Ishikawa (cell line): ENCODE measurements around the gene MICAL3.

Experiments used
- CEBPB ChIP-seq: IDR thresholded peaks from 2 replicates; pipeline ENCODE4 v1.6.1; 2012
- CREB1 ChIP-seq: IDR thresholded peaks from 2 replicates; pipeline ENCODE4 v1.6.1; 2012; ENCODE audit warnings: low read depth
- EGR1 ChIP-seq: IDR thresholded peaks from 2 replicates; pipeline ENCODE4 v1.6.1; 2012
- EP300 ChIP-seq: IDR thresholded peaks from 2 replicates; pipeline ENCODE4 v1.6.1; 2012; ENCODE audit warnings: borderline replicate concordance
- FOXM1 ChIP-seq: IDR thresholded peaks from 2 replicates; pipeline ENCODE4 v1.6.1; 2012; ENCODE audit warnings: low read depth, borderline replicate concordance
- NFIC ChIP-seq: IDR thresholded peaks from 2 replicates; pipeline ENCODE4 v1.6.1; 2012
- RAD21 ChIP-seq: IDR thresholded peaks from 2 replicates; pipeline ENCODE4 v1.6.1; 2012; ENCODE audit warnings: low read depth
- TAF1 ChIP-seq: IDR thresholded peaks from 2 replicates; pipeline ENCODE4 v1.6.1; 2012; ENCODE audit warnings: low read depth, mild to moderate bottlenecking
- TCF12 ChIP-seq: IDR thresholded peaks from 2 replicates; pipeline ENCODE4 v1.6.1; 2012; ENCODE audit warnings: low read depth
- TEAD4 ChIP-seq: IDR thresholded peaks from 2 replicates; pipeline ENCODE4 v1.6.1; 2012
- YY1 ChIP-seq: IDR thresholded peaks from 2 replicates; pipeline ENCODE4 v1.6.1; 2012; ENCODE audit warnings: low read depth
- ZBTB7A ChIP-seq: IDR thresholded peaks from 2 replicates; pipeline ENCODE4 v1.6.1; 2012; ENCODE audit warnings: low read depth
- TF ChIP-seq, protein P1 (sequence below): IDR thresholded peaks from 2 replicates; pipeline ENCODE4 v1.6.1; 2012
- TF ChIP-seq, protein P2 (sequence below): IDR thresholded peaks from 2 replicates; pipeline ENCODE4 v1.6.1; 2012; ENCODE audit warnings: low read depth, mild to moderate bottlenecking
- TF ChIP-seq, protein P3 (sequence below): IDR thresholded peaks from 2 replicates; pipeline ENCODE4 v1.6.1; 2012

The MICAL3 gene

DNA sequence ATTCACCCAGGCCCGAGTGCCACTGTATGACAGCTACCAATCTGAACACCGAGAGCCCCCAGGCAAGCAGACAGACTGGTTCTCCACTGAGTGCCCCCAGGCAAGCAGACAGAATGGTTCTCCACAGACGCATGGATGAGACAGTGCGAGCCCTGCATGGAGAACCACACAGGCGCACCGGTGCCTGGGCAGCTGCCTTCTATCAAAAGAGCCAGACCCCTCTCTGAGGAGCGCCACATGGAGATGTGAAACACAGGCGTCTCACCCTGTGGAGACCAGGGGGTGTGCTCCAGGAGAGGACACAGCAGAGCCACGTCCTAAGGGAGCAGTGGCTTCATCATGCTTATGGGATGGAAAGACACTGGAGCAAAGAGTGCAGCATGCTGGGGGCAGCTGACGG lies 155.6 kb downstream of the MICAL3 start:
- TF ChIP-seq TEAD4 (no peak), FOXM1 (no peak), CEBPB (no peak), TAF1 (no peak), CREB1 (no peak), ZBTB7A (no peak), TCF12 (no peak)
- TF ChIP-seq, protein P1, sequence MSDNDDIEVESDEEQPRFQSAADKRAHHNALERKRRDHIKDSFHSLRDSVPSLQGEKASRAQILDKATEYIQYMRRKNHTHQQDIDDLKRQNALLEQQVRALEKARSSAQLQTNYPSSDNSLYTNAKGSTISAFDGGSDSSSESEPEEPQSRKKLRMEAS = no peak

DNA sequence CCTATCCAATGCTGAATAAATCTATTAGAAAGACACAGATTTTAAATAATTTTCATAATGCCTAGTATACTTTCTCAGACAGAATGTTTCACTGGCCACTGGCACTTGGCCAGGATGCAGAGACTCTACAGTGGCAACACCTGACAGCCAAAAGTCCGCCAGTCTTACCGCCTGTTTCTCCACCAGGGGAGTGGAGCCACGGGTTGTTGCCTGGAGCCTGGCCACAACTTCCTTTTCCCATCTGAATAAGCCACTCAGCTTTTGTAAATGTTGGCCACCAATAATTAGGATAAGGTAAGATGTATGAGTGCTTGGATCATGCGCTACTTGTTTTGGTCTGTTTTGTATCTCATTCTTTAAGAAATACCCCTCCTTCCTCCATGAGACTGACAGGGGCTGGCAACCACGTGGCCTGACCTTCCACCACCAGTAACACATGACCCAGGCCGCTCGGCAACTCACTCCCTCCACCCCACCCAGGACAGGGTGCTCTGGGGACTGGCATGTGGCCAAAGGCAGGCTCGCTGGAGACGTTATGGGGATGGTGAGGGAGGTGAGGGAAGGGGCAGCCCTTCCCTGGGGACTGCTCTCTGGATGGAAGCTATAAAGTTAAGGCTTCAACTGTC lies 157.1 kb downstream of the MICAL3 start:
- no peak for TF ChIP-seq ZBTB7A
- no peak for TF ChIP-seq YY1
- TF ChIP-seq, protein P2, sequence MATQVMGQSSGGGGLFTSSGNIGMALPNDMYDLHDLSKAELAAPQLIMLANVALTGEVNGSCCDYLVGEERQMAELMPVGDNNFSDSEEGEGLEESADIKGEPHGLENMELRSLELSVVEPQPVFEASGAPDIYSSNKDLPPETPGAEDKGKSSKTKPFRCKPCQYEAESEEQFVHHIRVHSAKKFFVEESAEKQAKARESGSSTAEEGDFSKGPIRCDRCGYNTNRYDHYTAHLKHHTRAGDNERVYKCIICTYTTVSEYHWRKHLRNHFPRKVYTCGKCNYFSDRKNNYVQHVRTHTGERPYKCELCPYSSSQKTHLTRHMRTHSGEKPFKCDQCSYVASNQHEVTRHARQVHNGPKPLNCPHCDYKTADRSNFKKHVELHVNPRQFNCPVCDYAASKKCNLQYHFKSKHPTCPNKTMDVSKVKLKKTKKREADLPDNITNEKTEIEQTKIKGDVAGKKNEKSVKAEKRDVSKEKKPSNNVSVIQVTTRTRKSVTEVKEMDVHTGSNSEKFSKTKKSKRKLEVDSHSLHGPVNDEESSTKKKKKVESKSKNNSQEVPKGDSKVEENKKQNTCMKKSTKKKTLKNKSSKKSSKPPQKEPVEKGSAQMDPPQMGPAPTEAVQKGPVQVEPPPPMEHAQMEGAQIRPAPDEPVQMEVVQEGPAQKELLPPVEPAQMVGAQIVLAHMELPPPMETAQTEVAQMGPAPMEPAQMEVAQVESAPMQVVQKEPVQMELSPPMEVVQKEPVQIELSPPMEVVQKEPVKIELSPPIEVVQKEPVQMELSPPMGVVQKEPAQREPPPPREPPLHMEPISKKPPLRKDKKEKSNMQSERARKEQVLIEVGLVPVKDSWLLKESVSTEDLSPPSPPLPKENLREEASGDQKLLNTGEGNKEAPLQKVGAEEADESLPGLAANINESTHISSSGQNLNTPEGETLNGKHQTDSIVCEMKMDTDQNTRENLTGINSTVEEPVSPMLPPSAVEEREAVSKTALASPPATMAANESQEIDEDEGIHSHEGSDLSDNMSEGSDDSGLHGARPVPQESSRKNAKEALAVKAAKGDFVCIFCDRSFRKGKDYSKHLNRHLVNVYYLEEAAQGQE = no peak
- TF ChIP-seq TAF1 = no peak
- no peak for TF ChIP-seq TEAD4
- TF ChIP-seq RAD21 = no peak
- TF ChIP-seq EGR1 = no peak
- TF ChIP-seq, protein P1 = no peak
- TF ChIP-seq, protein P3, sequence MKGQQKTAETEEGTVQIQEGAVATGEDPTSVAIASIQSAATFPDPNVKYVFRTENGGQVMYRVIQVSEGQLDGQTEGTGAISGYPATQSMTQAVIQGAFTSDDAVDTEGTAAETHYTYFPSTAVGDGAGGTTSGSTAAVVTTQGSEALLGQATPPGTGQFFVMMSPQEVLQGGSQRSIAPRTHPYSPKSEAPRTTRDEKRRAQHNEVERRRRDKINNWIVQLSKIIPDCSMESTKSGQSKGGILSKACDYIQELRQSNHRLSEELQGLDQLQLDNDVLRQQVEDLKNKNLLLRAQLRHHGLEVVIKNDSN = no peak
- no peak for TF ChIP-seq EP300
- no peak for TF ChIP-seq NFIC

DNA sequence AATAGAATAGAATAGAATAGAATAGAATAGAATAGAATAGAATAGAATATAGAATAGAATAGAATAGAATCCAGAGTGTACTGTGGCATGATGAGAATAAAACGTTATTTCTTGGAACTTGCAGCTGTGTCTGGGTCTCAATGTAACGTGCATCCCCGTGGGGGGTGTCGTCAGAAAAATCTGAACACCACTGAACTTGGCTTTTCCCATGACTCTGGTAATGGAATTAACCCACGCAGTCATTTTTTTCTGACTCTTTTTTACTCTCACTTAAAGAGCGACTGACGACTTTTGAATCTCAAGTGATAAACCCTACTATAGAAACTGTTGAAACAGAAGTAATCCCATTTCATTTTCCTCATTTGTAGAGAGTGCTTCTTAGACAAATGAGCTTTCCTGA lies 157.7 kb downstream of the MICAL3 start:
- TF ChIP-seq, protein P3 = no peak

DNA sequence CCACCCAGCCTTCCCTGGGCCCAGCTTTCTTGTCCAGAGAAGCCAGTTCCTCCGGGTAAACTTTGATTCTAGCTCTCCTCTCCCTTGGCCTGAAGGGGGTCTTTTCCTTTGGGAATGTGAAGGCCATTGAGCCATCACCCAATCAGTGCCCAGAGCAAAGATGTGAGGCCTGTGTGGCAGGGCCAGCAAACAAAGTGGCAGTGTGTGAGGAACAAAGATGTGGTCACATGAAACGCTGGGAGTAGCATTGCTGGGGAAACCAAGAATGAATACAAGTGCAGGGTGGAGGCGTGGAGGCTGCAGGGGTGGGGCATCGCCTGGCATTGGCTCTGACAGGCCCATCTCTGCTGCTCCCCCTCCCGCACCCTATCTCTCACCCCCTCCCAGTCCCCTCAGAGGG lies 158.2 kb downstream of the MICAL3 start:
- TF ChIP-seq TEAD4 = no peak
- no peak for TF ChIP-seq YY1
- TF ChIP-seq, protein P2 = no peak
- TF ChIP-seq EGR1 = no peak
- TF ChIP-seq EP300 = no peak
- no peak for TF ChIP-seq TAF1
- TF ChIP-seq FOXM1 = no peak
- no peak for TF ChIP-seq RAD21
- no peak for TF ChIP-seq CEBPB
- no peak for TF ChIP-seq CREB1
- TF ChIP-seq, protein P3 = no peak
- TF ChIP-seq TCF12 = no peak
- TF ChIP-seq, protein P1 = no peak
- TF ChIP-seq ZBTB7A = no peak
- TF ChIP-seq NFIC = no peak

DNA sequence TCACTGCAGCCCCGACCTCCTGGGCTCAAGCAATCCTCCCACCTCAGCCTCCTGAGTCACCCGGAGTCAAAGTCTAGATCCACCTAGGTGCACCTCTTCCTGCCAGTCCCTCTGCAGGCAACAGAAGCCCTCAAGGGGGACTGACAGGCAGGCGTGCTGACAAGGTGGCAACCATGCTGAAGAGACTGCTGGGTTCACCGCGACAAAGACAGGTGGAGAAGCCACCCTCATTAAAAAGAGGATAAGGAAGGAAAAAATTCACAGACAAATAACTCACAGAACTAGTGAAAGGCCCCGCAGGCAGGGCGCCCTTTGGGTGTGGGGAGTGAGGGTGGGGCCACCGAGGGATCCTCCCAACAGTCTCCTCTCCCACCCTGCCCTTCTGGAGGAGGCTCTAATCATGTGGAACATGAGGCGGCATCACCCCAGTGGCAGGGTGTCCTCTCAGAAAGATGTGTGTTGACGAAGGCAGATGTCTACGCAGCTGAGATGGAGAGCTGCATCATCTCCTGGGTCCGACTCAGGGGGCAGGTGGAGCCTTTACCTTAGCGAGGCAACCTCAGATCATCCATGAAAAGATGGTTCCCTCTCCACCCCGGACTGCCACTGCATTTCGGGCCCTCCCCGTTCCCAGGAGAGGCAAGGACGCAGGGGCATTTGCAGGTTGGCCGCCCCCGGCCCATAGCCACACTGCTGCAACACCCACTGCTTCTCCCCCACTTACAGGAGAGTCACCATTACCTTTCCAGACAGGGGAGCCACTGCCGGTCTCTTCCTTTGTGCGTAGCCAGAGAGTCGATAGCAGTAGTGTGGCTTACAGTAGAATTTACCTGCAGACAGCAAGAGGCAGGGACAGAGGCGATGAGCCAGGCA lies 158.9 kb downstream of the MICAL3 start:
- TF ChIP-seq TAF1 (no peak), ZBTB7A (no peak)
